GM10266 (cell line): ENCODE results near the gene POLG.

Experiments
- DNase-seq: peaks from one replicate; pipeline ENCODE4 v3.0.0; 2012; ENCODE audit errors: extremely low spot score
- TF ChIP-seq, protein P1 (sequence below): IDR thresholded peaks from 2 replicates; pipeline ENCODE4 v1.5.1; 2012; ENCODE audit warnings: mild to moderate bottlenecking, low read depth; ENCODE audit not compliant: control insufficient read depth, insufficient read depth; ENCODE audit errors: missing control alignments

The POLG gene

GRCh38 chr15:89345248-89345647 is 10.6 kb upstream of the POLG start:
- TF ChIP-seq, protein P1, sequence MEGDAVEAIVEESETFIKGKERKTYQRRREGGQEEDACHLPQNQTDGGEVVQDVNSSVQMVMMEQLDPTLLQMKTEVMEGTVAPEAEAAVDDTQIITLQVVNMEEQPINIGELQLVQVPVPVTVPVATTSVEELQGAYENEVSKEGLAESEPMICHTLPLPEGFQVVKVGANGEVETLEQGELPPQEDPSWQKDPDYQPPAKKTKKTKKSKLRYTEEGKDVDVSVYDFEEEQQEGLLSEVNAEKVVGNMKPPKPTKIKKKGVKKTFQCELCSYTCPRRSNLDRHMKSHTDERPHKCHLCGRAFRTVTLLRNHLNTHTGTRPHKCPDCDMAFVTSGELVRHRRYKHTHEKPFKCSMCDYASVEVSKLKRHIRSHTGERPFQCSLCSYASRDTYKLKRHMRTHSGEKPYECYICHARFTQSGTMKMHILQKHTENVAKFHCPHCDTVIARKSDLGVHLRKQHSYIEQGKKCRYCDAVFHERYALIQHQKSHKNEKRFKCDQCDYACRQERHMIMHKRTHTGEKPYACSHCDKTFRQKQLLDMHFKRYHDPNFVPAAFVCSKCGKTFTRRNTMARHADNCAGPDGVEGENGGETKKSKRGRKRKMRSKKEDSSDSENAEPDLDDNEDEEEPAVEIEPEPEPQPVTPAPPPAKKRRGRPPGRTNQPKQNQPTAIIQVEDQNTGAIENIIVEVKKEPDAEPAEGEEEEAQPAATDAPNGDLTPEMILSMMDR, result no peak
- no peak for DNase-seq

DNA sequence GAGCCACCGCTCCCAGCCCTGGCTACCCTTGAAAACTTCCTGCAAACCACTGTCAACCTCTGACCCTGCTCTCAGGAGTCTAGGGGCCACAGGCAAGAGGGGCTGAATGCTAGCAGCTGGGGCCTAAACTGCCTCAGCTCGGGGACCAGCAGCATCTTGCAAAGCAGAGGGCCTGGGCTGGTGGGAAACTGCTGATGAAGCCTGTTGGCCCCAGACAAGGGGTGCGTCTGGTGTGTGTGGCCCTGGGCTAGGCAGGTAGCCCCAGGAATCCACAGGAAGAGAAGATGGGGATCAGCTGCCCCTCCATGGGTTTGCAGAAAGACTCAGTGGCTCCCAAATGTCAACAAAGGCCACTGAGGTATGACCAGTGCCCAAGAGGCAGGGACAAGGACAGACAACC is 8.2 kb upstream of the POLG start:
- DNase-seq, result no peak
- TF ChIP-seq, protein P1, result no peak

DNA sequence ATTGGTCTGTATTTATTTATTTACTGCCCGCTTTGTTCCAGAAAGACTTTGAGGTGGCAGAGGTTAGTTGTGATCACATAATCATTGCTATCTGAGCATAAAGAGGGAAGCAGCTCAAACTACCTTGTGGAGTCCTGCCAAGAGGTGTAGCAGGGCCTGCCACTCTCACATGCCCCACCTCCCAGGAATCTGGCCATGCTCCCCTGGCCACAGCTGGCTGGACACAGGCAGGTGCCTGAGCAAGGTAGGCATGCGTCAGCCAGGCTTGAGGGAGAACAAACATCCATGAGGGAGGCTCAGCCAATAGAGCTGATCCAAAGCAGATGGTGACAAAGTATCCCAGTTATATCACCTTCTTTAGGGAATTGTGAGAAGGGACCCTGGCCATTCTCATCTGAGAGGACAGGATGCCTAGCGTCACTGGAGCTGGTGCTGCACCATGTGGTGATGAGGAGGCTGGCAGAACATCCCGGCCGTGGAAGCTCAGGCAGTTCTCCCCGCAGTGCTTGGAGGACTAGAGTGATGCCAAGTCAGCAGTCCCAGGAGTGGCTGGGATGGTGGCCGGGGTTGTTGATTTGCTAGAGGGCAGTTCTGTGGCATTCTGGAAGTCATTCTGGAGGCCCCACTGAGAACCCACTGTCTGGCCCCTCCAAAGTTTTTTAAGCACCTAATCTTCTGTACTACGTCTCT is 6.8 kb upstream of the POLG start:
- TF ChIP-seq, protein P1, result no peak
- no peak for DNase-seq

GRCh38 chr15:89340573-89340972 is 5.9 kb upstream of the POLG start:
- DNase-seq, result no peak
- TF ChIP-seq, protein P1, result no peak

- no peak for DNase-seq
- TF ChIP-seq, protein P1, result no peak
Observed at GRCh38 chr15:89338036-89338435, 3.4 kb upstream of the POLG start.

DNA sequence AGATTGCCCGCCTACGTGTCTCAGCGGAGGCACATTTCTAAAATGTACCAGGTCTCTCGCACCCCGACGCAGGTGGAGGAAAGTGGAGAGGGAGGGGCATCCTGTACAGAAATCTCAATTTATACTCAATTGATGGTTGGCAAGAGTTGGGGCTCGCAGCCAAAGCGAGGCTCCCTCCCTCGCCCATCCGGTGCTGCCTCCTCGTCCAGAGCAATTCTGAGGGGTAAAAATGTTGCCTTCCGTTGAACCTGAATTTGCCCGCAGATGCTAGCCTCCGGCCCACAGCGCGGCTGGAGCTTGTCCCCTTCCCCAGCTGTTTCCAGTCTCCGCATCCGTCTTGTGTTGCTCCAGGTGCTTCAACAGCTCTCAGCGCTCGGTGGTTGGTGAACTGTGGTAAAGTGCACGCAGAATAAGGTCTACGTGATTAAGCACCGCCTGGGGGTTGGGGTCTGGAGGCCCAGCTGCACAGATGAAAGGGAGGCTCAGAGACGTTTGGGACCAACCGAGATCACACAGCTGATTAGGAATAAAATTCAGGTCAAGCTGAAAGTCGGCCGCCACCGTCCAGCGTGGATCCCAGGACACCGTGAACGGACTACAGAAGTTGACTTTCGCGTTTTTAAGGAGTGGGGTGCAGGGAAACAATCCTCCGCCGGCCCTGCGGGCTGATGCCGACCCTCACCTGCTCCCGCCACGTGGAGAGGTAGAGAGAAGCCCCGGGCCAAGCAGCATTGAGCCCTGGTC is 846 bp upstream of the POLG start:
- DNase-seq, result peak; percentile 38
- TF ChIP-seq, protein P1, result no peak

- TF ChIP-seq, protein P1, result no peak
- no peak for DNase-seq
Observed at GRCh38 chr15:89333959-89334509, 590 bp downstream of the POLG start.
